Mucosa of descending colon (tissue), 3 donors: ENCODE measurements around the gene TPMT. TPM values are rescaled to one million over a fixed set of nuclear protein-coding genes. Genes with fewer than 3 reads are reported as not detected.

Source experiments
- ATAC-seq: fragments of 200-7000 bp; cut with Tn5 transposase; one replicate; pipeline ENCODE4 v1.9.1; 2020; ENCODE audit warnings: mild to moderate bottlenecking, moderate library complexity
- DNase-seq, 3 donors: peaks; one replicate each; pipeline ENCODE4 v3.0.0-alpha.2; 2020
- H3K36me3 ChIP-seq: fragments of 200-600 bp; one replicate; pipeline ENCODE4 v1.8.0; 2021; ENCODE audit warnings: low read depth, mild to moderate bottlenecking
- H3K4me1 ChIP-seq: fragments of 200-600 bp; one replicate; pipeline ENCODE4 v1.8.0; 2021; ENCODE audit warnings: low read depth, mild to moderate bottlenecking
- H3K4me3 ChIP-seq: fragments of 200-600 bp; one replicate; pipeline ENCODE4 v1.8.0; 2021; ENCODE audit warnings: mild to moderate bottlenecking
- H3K9me3 ChIP-seq: fragments of 200-600 bp; one replicate; pipeline ENCODE4 v1.8.0; 2021; ENCODE audit warnings: mild to moderate bottlenecking
- CTCF ChIP-seq: fragments of 200-600 bp; IDR thresholded peaks from one replicate; pipeline ENCODE4 v1.8.0; 2022; ENCODE audit warnings: antibody characterized with exemption, mild to moderate bottlenecking
- intact Hi-C, 2 donors: fragments of 100-400 bp; cut with DNase I in 1 of 2; cut with micrococcal nuclease in 1 of 2; formaldehyde crosslinking; loops; one replicate each; pipeline versions ENCODE4 v1.11.0 to v1.11.1; 2022; cut with DNase I, micrococcal nuclease
- long read RNA-seq, 2 donors: library from polyadenylated mRNA; unstranded; transcript quantifications; one replicate each; pipeline ENCODE4 v2.0.0, GENCODE V29; 2019 to 2021
- total RNA-seq, 3 donors: library from RNA; stranded (reverse); fragmentation: NEBNext Ultra II Directional in 2 of 3; extraction: Animal tissue kit (Norgen Biotek cat#: 25700) in 2 of 3; gene quantifications; one replicate each; pipeline versions ENCODE4 v1.2.1 to v1.2.4, GENCODE V29; 2021 to 2023
- donor health status: DM: no; HTN: no; CAD: no; lungs with moderate emphysema.
- donor health status: DM: no; HTN: no; CAD: no.
- donor health status: DM: no; HTN: yes; CAD: no.

TPMT gene
- total RNA-seq: 10 to 100 TPM; 28.7 to 68.8 (median 50.5) TPM
- long read RNA-seq, donor 1, transcript TPMT-201 (9 exons, 3,181 nt): major isoform, 29 of 37 reads
- long read RNA-seq, donor 1, partial matches to known transcripts: 0 of 37 reads
- long read RNA-seq, donor 1, other reads (novel, unspliced or antisense): 8 of 37 reads
- long read RNA-seq, donor 2, transcript TPMT-201 (9 exons, 3,181 nt): major isoform, 108 of 145 reads
- long read RNA-seq, donor 2, partial matches to known transcripts: 10 of 145 reads
- long read RNA-seq, donor 2, other reads (novel, unspliced or antisense): 27 of 145 reads

- no peaks in the 10 kb centered on the region for H3K9me3 ChIP-seq
- peak in 1 of 3 donors; percentile 56 for DNase-seq
- no peak for TF ChIP-seq CTCF
- H3K36me3 ChIP-seq: no peaks in the 10 kb centered on the region
- peaks cover 13% of the 10 kb centered on the region for H3K4me1 ChIP-seq
- intact Hi-C loops: no loop called here
- peak within 1 kb of the TSS; percentile 88 for H3K4me3 ChIP-seq
- no peak for ATAC-seq
These were observed at the start of gene TPMT for GRCh38 chr6:18154507-18155149. Gene TPMT (minus strand): TSS chr6:18155077. CDS start chr6:18149127, 5,950 bp downstream.

- no peaks in the 10 kb centered on the region for H3K36me3 ChIP-seq
- H3K9me3 ChIP-seq: no peaks in the 10 kb centered on the region
- H3K4me1 ChIP-seq: no peaks in the 10 kb centered on the region
- H3K4me3 ChIP-seq: no peak overlapping the region
- no peak for DNase-seq
- intact Hi-C loops: no loop called here
- ATAC-seq: no peak
- TF ChIP-seq CTCF: no peak
These were observed 48.9 kb upstream of the TPMT start for GRCh38 chr6:18203786-18204185.

GRCh38 chr6:18192026-18192425, 37.1 kb upstream of the TPMT start:
- Histone ChIP-seq H3K9me3 (no peaks in the 10 kb centered on the region), H3K4me1 (no peaks in the 10 kb centered on the region), H3K36me3 (no peaks in the 10 kb centered on the region), H3K4me3 (no peak overlapping the region)
- TF ChIP-seq CTCF: no peak
- ATAC-seq: no peak
- DNase-seq: no peak
- intact Hi-C loops: no loop called here

- intact Hi-C loops: no loop called here
- H3K4me1 ChIP-seq: peaks cover 9% of the 10 kb centered on the region
- DNase-seq (no peak), ATAC-seq (no peak)
- no peaks in the 10 kb centered on the region for H3K9me3 ChIP-seq
- no peaks in the 10 kb centered on the region for H3K36me3 ChIP-seq
- no peak for TF ChIP-seq CTCF
- no peak overlapping the region for H3K4me3 ChIP-seq
These were observed 34.3 kb upstream of the TPMT start for GRCh38 chr6:18189196-18189595.

- no peak for DNase-seq
- H3K4me1 ChIP-seq: peaks cover 9% of the 10 kb centered on the region
- H3K4me3 ChIP-seq: no peak overlapping the region
- ATAC-seq: no peak
- no peak for TF ChIP-seq CTCF
- H3K36me3 ChIP-seq: no peaks in the 10 kb centered on the region
- H3K9me3 ChIP-seq: no peaks in the 10 kb centered on the region
- intact Hi-C loops: no loop called here
These were observed 32.8 kb upstream of the TPMT start for GRCh38 chr6:18187701-18188100.
